HepG2 (cell line): ENCODE results near the gene FAM217B. TPM values are rescaled to one million over a fixed set of nuclear protein-coding genes. Genes with fewer than 3 reads are reported as not detected.
A peak's percentile ranks its signal among the peaks of the same experiment; 100 is the strongest.

Source experiments
- AGO2 ChIP-seq: fragments of 200-400 bp; formaldehyde crosslinking; optimal IDR thresholded peaks from 2 replicates; pipeline ENCODE3; 2017; ENCODE audit warnings: mild to moderate bottlenecking, low read depth, low read length, moderate library complexity
- CBX1 ChIP-seq: IDR thresholded peaks from one replicate; pipeline ENCODE4 v1.6.1; 2016; ENCODE audit warnings: antibody characterized with exemption, low read depth
- GATAD2A ChIP-seq: IDR thresholded peaks from 2 replicates; pipeline ENCODE4 v1.6.1; 2016
- HINFP ChIP-seq: sonication (generic); formaldehyde crosslinking; IDR thresholded peaks from 2 replicates; pipeline ENCODE4 v1.4.0; 2020; ENCODE audit warnings: low read depth, mild to moderate bottlenecking, missing genetic modification reagents
- KDM3A ChIP-seq: IDR thresholded peaks from 2 replicates; pipeline ENCODE4 v1.6.1; 2018; ENCODE audit warnings: low read depth, missing compliant biosample characterization
- NCOA2 ChIP-seq: sonication (generic); formaldehyde crosslinking; IDR thresholded peaks from 2 replicates; pipeline ENCODE4 v1.8.0; 2022; ENCODE audit warnings: inconsistent platforms
- NONO ChIP-seq, 2 experiments: fragments of 450-650 bp in 1 of 2; sonication (generic) in 1 of 2; formaldehyde crosslinking in 1 of 2; IDR thresholded peaks in 1 of 2; conservative IDR thresholded peaks in 1 of 2; 2 replicates each; pipeline versions ENCODE4 v1.6.1 to v1.8.0; 2017 to 2022; ENCODE audit warnings: mild to moderate bottlenecking in 1 of 2, missing genetic modification reagents in 1 of 2, moderate library complexity in 1 of 2
- PHF8 ChIP-seq: sonication (generic); formaldehyde crosslinking; IDR thresholded peaks from 2 replicates; pipeline ENCODE4 v1.5.0; 2020; ENCODE audit warnings: missing genetic modification reagents
- PLSCR1 ChIP-seq: sonication (generic); formaldehyde crosslinking; IDR thresholded peaks from 2 replicates; pipeline ENCODE4 v1.5.0; 2020; ENCODE audit warnings: missing genetic modification reagents, mild to moderate bottlenecking, borderline replicate concordance
- RARG ChIP-seq: sonication (generic); formaldehyde crosslinking; IDR thresholded peaks from 2 replicates; pipeline ENCODE4 v1.4.0; 2020; ENCODE audit warnings: low read depth, mild to moderate bottlenecking, missing genetic modification reagents
- TFDP2 ChIP-seq: sonication (generic); formaldehyde crosslinking; IDR thresholded peaks from 2 replicates; pipeline ENCODE4 v1.4.0; 2020; ENCODE audit warnings: missing genetic modification reagents
- TMF1 ChIP-seq: sonication (generic); formaldehyde crosslinking; IDR thresholded peaks from 2 replicates; pipeline ENCODE4 v1.8.1; 2022; ENCODE audit warnings: low read depth, missing genetic modification reagents
- ZNF33A ChIP-seq: sonication (generic); formaldehyde crosslinking; IDR thresholded peaks from 2 replicates; pipeline ENCODE4 v1.5.1; 2020; ENCODE audit warnings: missing genetic modification reagents, mild to moderate bottlenecking, moderate library complexity, borderline replicate concordance
- ZNF572 ChIP-seq: sonication (generic); formaldehyde crosslinking; IDR thresholded peaks from 2 replicates; pipeline ENCODE4 v1.5.1; 2020; ENCODE audit warnings: mild to moderate bottlenecking, missing genetic modification reagents
- ZNF615 ChIP-seq: sonication (generic); formaldehyde crosslinking; IDR thresholded peaks from 2 replicates; pipeline ENCODE4 v1.5.0; 2020; ENCODE audit warnings: mild to moderate bottlenecking, missing genetic modification reagents, borderline replicate concordance
- ZNF746 ChIP-seq: sonication (generic); formaldehyde crosslinking; IDR thresholded peaks from 2 replicates; pipeline ENCODE4 v1.8.0; 2022; ENCODE audit warnings: mild to moderate bottlenecking, missing genetic modification reagents
- ZNF784 ChIP-seq: sonication (generic); formaldehyde crosslinking; IDR thresholded peaks from 2 replicates; pipeline ENCODE4 v1.5.1; 2020; ENCODE audit warnings: missing genetic modification reagents, mild to moderate bottlenecking, borderline replicate concordance
- ZNF790 ChIP-seq: sonication (generic); formaldehyde crosslinking; IDR thresholded peaks from 2 replicates; pipeline ENCODE4 v1.8.0; 2022; ENCODE audit warnings: missing genetic modification reagents, mild to moderate bottlenecking, borderline replicate concordance
- ZSCAN22 ChIP-seq: sonication (generic); formaldehyde crosslinking; IDR thresholded peaks from 2 replicates; pipeline ENCODE4 v1.4.0; 2020; ENCODE audit warnings: mild to moderate bottlenecking, missing genetic modification reagents
- polyA plus RNA-seq, 8 experiments: library from polyadenylated mRNA; depleted of rRNA in 3 of 8; stranded (reverse) in 7 of 8; unstranded in 1 of 8; fragments of >200 nt; fragmentation: Illumina TruSeq in 4 of 8; extraction: Trizol in 4 of 8; gene quantifications; 2 replicates each; pipeline versions ENCODE4 v1.2.1 to v1.2.3, GENCODE V29; 2011 to 2016; ENCODE audit warnings: low read depth in 4 of 8, missing spikeins in 1 of 8, mixed read lengths in 1 of 8; ENCODE audit not compliant: insufficient read depth in 1 of 8
- total RNA-seq, 5 experiments: library from RNA; depleted of rRNA; stranded (reverse); fragments of >200 nt; fragmentation: Illumina TruSeq; extraction: Trizol; gene quantifications; 2 replicates each; pipeline ENCODE4 v1.2.3, GENCODE V29; 2016; ENCODE audit warnings: low read depth in 1 of 5
- TF ChIP-seq, protein P1 (sequence below): sonication (generic); formaldehyde crosslinking; IDR thresholded peaks from 2 replicates; pipeline ENCODE4 v1.8.0; 2022; ENCODE audit warnings: mild to moderate bottlenecking, missing genetic modification reagents, borderline replicate concordance
- TF ChIP-seq, protein P2 (sequence below): sonication (generic); formaldehyde crosslinking; IDR thresholded peaks from 2 replicates; pipeline ENCODE4 v1.4.0; 2020; ENCODE audit warnings: mild to moderate bottlenecking, missing genetic modification reagents

FAM217B gene
- total and polyA plus RNA-seq, 2 of the 13 experiments (the other 11 are each of a cell fraction or from before 2014, with no cell fraction given), result 11.1 to 14.3 TPM

GRCh38 chr20:59940129-59940955, at the start of gene FAM217B, which contains the start of gene PPP1R3D (continued):
- peak; percentile 96 for TF ChIP-seq HINFP (CRISPR knock-in tag)
- TF ChIP-seq, protein P1, sequence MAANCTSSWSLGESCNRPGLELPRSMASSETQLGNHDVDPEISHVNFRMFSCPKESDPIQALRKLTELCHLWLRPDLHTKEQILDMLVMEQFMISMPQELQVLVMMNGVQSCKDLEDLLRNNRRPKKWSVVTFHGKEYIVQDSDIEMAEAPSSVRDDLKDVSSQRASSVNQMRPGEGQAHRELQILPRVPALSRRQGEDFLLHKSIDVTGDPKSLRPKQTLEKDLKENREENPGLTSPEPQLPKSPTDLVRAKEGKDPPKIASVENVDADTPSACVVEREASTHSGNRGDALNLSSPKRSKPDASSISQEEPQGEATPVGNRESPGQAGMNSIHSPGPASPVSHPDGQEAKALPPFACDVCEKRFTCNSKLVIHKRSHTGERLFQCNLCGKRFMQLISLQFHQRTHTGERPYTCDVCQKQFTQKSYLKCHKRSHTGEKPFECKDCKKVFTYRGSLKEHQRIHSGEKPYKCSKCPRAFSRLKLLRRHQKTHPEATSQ (CRISPR knock-in tag), result 0 out of 2 replicates have a peak, but pooled peaks have one; percentile 43
- TF ChIP-seq ZNF615, result no peak
- peak; percentile 94 for TF ChIP-seq AGO2
- peak; percentile 83 for TF ChIP-seq TFDP2 (CRISPR knock-in tag)
- peak; percentile 91; the same call in 1 of the 2 replicates for TF ChIP-seq ZNF790 (CRISPR knock-in tag)
- TF ChIP-seq TMF1, result no peak
- no peak; the same call in 1 of the 2 replicates for TF ChIP-seq ZNF746 (CRISPR knock-in tag)
- peak; percentile 81 for TF ChIP-seq GATAD2A (CRISPR knock-in tag)
- peak; percentile 78; the same call in 1 of the 2 replicates for TF ChIP-seq ZSCAN22 (CRISPR knock-in tag)
- TF ChIP-seq PLSCR1, result no peak
- TF ChIP-seq KDM3A, result 0 out of 2 replicates have a peak, but pooled peaks have one; percentile 13
- TF ChIP-seq PHF8 (CRISPR knock-in tag), result peak; percentile 94
- peak; percentile 84; the same call in 1 of the 2 replicates for TF ChIP-seq ZNF572 (CRISPR knock-in tag)
- peak; percentile 58; the same call in 1 of the 2 replicates for TF ChIP-seq ZNF33A (CRISPR knock-in tag)
- TF ChIP-seq ZNF784 (CRISPR knock-in tag), result peak; percentile 98
- 0 out of 2 replicates have a peak, but pooled peaks have one; percentile 7 for TF ChIP-seq NCOA2 (CRISPR knock-in tag)
- no peak for TF ChIP-seq NONO (IDR thresholded peaks at IDR 0.05)
- peak; percentile 86 for TF ChIP-seq NONO (CRISPR knock-in tag; conservative IDR thresholded peaks at IDR 0.05)
- peak; percentile 36 for TF ChIP-seq CBX1
- TF ChIP-seq, protein P2, sequence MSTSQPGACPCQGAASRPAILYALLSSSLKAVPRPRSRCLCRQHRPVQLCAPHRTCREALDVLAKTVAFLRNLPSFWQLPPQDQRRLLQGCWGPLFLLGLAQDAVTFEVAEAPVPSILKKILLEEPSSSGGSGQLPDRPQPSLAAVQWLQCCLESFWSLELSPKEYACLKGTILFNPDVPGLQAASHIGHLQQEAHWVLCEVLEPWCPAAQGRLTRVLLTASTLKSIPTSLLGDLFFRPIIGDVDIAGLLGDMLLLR, result peak; percentile 94
- no peak; the same call in 1 of the 2 replicates for TF ChIP-seq RARG (CRISPR knock-in tag)
